WTC11 (cell line): ENCODE data around the gene TCF7. TPM values are rescaled to one million over a fixed set of nuclear protein-coding genes. Genes with fewer than 3 reads are reported as not detected.

Experiments
- ATAC-seq: fragments of 200-7000 bp; cut with Tn5 transposase; 2 replicates; pipeline ENCODE4 v1.10.0; 2021; ENCODE audit warnings: mild to moderate bottlenecking, moderate library complexity
- CTCF ChIA-PET: fragments of 300-600 bp; sonication (Branson Sonifier 250); formaldehyde crosslinking; loops from one replicate; lab custom pipeline; 2021; ENCODE audit warnings: antibody characterized with exemption; lab: Charles Lee
- POLR2A ChIA-PET: fragments of 350-600 bp; sonication (Branson Sonifier 250); formaldehyde crosslinking; loops from one replicate; lab custom pipeline; 2021; ENCODE audit warnings: antibody characterized with exemption; lab: Charles Lee
- DNase-seq: peaks from one replicate; pipeline ENCODE4 v3.0.0; 2021; ENCODE audit warnings: low spot score
- H3K27ac Mint-ChIP-seq: 2 replicates; pipeline ENCODE4 v1.8.0; 2021; ENCODE audit warnings: mixed read lengths
- H3K27me3 Mint-ChIP-seq: 2 replicates; pipeline ENCODE4 v1.8.0; 2021; ENCODE audit warnings: low read depth, mild to moderate bottlenecking, moderate library complexity, mixed read lengths
- H3K36me3 Mint-ChIP-seq: 2 replicates; pipeline ENCODE4 v1.8.0; 2021; ENCODE audit warnings: mixed read lengths
- H3K4me1 Mint-ChIP-seq: 2 replicates; pipeline ENCODE4 v1.8.0; 2022; ENCODE audit warnings: mixed read lengths
- H3K4me3 Mint-ChIP-seq: 2 replicates; pipeline ENCODE4 v1.8.0; 2021; ENCODE audit warnings: mild to moderate bottlenecking, moderate library complexity, mixed read lengths
- H3K9me3 Mint-ChIP-seq: 2 replicates; pipeline ENCODE4 v1.8.0; 2021; ENCODE audit warnings: mixed read lengths
- CBFB ChIP-seq: sonication (generic); formaldehyde crosslinking; IDR thresholded peaks from 2 replicates; pipeline ENCODE4 v1.8.1; 2022; ENCODE audit warnings: mild to moderate bottlenecking, low read depth, missing genetic modification reagents
- ELF4 ChIP-seq: sonication (generic); formaldehyde crosslinking; IDR thresholded peaks from 2 replicates; pipeline ENCODE4 v1.8.1; 2022; ENCODE audit warnings: low read depth, mild to moderate bottlenecking, moderate library complexity, missing genetic modification reagents
- JAZF1 ChIP-seq: fragments of 250-450 bp; sonication (Bioruptor Pico); IDR thresholded peaks from 2 replicates; pipeline ENCODE4 v1.9.0; 2021; ENCODE audit warnings: moderate library complexity, mild to moderate bottlenecking, inconsistent platforms
- JUN ChIP-seq: sonication (generic); formaldehyde crosslinking; IDR thresholded peaks from 2 replicates; pipeline ENCODE4 v1.8.0; 2023; ENCODE audit warnings: mild to moderate bottlenecking, missing genetic modification reagents
- MXD4 ChIP-seq: fragments of 250-450 bp; sonication (Bioruptor Pico); IDR thresholded peaks from 2 replicates; pipeline ENCODE4 v1.8.0; 2021; ENCODE audit warnings: mild to moderate bottlenecking, moderate library complexity, borderline replicate concordance
- MYBL2 ChIP-seq: sonication (generic); formaldehyde crosslinking; IDR thresholded peaks from 2 replicates; pipeline ENCODE4 v1.8.1; 2023; ENCODE audit warnings: mild to moderate bottlenecking, moderate library complexity, missing genetic modification reagents
- NFATC4 ChIP-seq: fragments of 250-450 bp; sonication (Bioruptor Pico); IDR thresholded peaks from 2 replicates; pipeline ENCODE4 v1.9.0; 2021; ENCODE audit warnings: mild to moderate bottlenecking
- NR2C2 ChIP-seq: sonication (generic); formaldehyde crosslinking; IDR thresholded peaks from 2 replicates; pipeline ENCODE4 v1.8.0; 2022; ENCODE audit warnings: mild to moderate bottlenecking, missing genetic modification reagents
- SMAD4 ChIP-seq: sonication (generic); formaldehyde crosslinking; IDR thresholded peaks from 2 replicates; pipeline ENCODE4 v1.8.0; 2022; ENCODE audit warnings: mild to moderate bottlenecking, missing genetic modification reagents
- TEAD1 ChIP-seq: sonication (generic); formaldehyde crosslinking; IDR thresholded peaks from 2 replicates; pipeline ENCODE4 v1.8.0; 2022; ENCODE audit warnings: mild to moderate bottlenecking, missing genetic modification reagents
- ZNF138 ChIP-seq: sonication (generic); formaldehyde crosslinking; conservative IDR thresholded peaks from 2 replicates; pipeline ENCODE4 v1.8.1; 2022; ENCODE audit warnings: mild to moderate bottlenecking, moderate library complexity, missing genetic modification reagents
- ZNF219 ChIP-seq: sonication (generic); formaldehyde crosslinking; IDR thresholded peaks from 2 replicates; pipeline ENCODE4 v1.8.0; 2023; ENCODE audit warnings: missing genetic modification reagents, mild to moderate bottlenecking, borderline replicate concordance
- ZNF263 ChIP-seq: sonication (generic); formaldehyde crosslinking; IDR thresholded peaks from 2 replicates; pipeline ENCODE4 v1.8.1; 2022; ENCODE audit warnings: low read depth, mild to moderate bottlenecking, moderate library complexity, missing genetic modification reagents
- ZNF317 ChIP-seq: sonication (generic); formaldehyde crosslinking; IDR thresholded peaks from 2 replicates; pipeline ENCODE4 v1.8.1; 2023; ENCODE audit warnings: low read depth, mild to moderate bottlenecking, moderate library complexity, missing genetic modification reagents, borderline replicate concordance
- total RNA-seq: library from RNA; stranded (reverse); gene quantifications from 3 replicates; pipeline ENCODE4 v1.2.3, GENCODE V29; 2021
- TF ChIP-seq, protein P1 (sequence below): sonication (generic); formaldehyde crosslinking; conservative IDR thresholded peaks from 2 replicates; pipeline ENCODE4 v1.8.1; 2023; ENCODE audit warnings: mild to moderate bottlenecking, low read depth, missing genetic modification reagents, moderate library complexity
- TF ChIP-seq, protein P2 (sequence below): sonication (generic); formaldehyde crosslinking; IDR thresholded peaks from 2 replicates; pipeline ENCODE4 v1.8.1; 2023; ENCODE audit warnings: mild to moderate bottlenecking, missing genetic modification reagents, moderate library complexity
- TF ChIP-seq, protein P3 (sequence below): sonication (generic); formaldehyde crosslinking; IDR thresholded peaks from 2 replicates; pipeline ENCODE4 v1.8.1; 2022; ENCODE audit warnings: mild to moderate bottlenecking, missing genetic modification reagents, moderate library complexity, borderline replicate concordance
- TF ChIP-seq, protein P4 (sequence below): sonication (generic); formaldehyde crosslinking; IDR thresholded peaks from 2 replicates; pipeline ENCODE4 v1.8.1; 2022; ENCODE audit warnings: mild to moderate bottlenecking, moderate library complexity, missing genetic modification reagents
- TF ChIP-seq, protein P5 (sequence below): fragments of 250-450 bp; sonication (Bioruptor Pico); IDR thresholded peaks from 2 replicates; pipeline ENCODE4 v1.9.0; 2021; ENCODE audit warnings: mild to moderate bottlenecking
- TF ChIP-seq, protein P6 (sequence below): sonication (generic); formaldehyde crosslinking; IDR thresholded peaks from 2 replicates; pipeline ENCODE4 v1.8.0; 2023; ENCODE audit warnings: mild to moderate bottlenecking, missing genetic modification reagents

TCF7 gene
- total RNA-seq, 1 experiment from 2014 or later, result 11.3 TPM

DNA sequence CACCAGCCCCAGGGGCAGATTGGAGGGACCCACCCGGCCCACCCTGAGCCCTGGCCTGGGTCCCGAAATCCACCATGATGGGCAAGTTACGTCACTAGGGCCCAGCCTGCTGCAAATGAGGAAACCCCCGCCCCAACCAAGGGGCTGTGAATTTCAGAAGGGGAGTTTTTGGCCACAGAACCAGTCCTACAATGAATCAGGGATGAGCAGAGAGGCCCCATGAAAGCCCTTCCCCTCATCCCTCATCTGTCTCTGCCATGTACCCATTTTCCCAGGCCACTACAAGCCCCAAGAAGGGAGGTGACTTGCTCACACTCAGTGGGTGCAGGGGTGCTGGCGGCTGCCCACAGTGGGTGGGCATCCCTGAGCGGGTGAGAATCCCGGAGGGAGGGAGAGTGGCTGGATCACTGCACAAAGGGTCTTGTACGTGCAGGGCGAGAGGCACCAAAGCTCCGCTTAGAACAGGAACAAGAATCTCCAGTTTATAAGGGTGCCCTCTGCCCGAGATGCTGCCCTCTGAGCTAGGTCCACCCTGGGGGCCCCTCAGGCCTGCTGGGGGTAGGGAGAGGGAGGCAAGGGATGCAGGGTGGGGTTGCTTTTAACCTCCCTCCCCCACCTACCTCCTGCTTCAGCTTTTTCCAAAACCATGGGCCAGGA, 10.4 kb upstream of the TCF7 start:
- Mint-ChIP-seq H3K27me3 (peaks cover 31% of the 10 kb centered on the region), H3K36me3 (no peaks in the 10 kb centered on the region), H3K4me3 (no peak overlapping the region), H3K27ac (no peak overlapping the region)
- TF ChIP-seq JAZF1 (no peak), MYBL2 (CRISPR knock-in tag) (no peak), TEAD1 (CRISPR knock-in tag) (no peak), NR2C2 (no peak), ELF4 (CRISPR knock-in tag) (no peak), JUN (CRISPR knock-in tag) (no peak), NFATC4 (CRISPR knock-in tag) (no peak)
- TF ChIP-seq, protein P1, sequence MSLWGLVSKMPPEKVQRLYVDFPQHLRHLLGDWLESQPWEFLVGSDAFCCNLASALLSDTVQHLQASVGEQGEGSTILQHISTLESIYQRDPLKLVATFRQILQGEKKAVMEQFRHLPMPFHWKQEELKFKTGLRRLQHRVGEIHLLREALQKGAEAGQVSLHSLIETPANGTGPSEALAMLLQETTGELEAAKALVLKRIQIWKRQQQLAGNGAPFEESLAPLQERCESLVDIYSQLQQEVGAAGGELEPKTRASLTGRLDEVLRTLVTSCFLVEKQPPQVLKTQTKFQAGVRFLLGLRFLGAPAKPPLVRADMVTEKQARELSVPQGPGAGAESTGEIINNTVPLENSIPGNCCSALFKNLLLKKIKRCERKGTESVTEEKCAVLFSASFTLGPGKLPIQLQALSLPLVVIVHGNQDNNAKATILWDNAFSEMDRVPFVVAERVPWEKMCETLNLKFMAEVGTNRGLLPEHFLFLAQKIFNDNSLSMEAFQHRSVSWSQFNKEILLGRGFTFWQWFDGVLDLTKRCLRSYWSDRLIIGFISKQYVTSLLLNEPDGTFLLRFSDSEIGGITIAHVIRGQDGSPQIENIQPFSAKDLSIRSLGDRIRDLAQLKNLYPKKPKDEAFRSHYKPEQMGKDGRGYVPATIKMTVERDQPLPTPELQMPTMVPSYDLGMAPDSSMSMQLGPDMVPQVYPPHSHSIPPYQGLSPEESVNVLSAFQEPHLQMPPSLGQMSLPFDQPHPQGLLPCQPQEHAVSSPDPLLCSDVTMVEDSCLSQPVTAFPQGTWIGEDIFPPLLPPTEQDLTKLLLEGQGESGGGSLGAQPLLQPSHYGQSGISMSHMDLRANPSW, result no peak
- TF ChIP-seq, protein P2, sequence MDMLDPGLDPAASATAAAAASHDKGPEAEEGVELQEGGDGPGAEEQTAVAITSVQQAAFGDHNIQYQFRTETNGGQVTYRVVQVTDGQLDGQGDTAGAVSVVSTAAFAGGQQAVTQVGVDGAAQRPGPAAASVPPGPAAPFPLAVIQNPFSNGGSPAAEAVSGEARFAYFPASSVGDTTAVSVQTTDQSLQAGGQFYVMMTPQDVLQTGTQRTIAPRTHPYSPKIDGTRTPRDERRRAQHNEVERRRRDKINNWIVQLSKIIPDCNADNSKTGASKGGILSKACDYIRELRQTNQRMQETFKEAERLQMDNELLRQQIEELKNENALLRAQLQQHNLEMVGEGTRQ (CRISPR knock-in tag), result no peak
- TF ChIP-seq, protein P3, sequence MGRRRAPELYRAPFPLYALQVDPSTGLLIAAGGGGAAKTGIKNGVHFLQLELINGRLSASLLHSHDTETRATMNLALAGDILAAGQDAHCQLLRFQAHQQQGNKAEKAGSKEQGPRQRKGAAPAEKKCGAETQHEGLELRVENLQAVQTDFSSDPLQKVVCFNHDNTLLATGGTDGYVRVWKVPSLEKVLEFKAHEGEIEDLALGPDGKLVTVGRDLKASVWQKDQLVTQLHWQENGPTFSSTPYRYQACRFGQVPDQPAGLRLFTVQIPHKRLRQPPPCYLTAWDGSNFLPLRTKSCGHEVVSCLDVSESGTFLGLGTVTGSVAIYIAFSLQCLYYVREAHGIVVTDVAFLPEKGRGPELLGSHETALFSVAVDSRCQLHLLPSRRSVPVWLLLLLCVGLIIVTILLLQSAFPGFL, result no peak
- TF ChIP-seq, protein P4, sequence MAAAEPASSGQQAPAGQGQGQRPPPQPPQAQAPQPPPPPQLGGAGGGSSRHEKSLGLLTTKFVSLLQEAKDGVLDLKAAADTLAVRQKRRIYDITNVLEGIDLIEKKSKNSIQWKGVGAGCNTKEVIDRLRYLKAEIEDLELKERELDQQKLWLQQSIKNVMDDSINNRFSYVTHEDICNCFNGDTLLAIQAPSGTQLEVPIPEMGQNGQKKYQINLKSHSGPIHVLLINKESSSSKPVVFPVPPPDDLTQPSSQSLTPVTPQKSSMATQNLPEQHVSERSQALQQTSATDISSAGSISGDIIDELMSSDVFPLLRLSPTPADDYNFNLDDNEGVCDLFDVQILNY (CRISPR knock-in tag), result no peak
- TF ChIP-seq, all 79 proteins: peak for 0
- CTCF ChIA-PET, result no interaction called here
- Mint-ChIP-seq H3K4me1 (peaks cover 34% of the 10 kb centered on the region), H3K9me3 (no peaks in the 10 kb centered on the region)
- ATAC-seq (no peak), DNase-seq (no peak)
- POLR2A ChIA-PET, result no interaction called here

DNA sequence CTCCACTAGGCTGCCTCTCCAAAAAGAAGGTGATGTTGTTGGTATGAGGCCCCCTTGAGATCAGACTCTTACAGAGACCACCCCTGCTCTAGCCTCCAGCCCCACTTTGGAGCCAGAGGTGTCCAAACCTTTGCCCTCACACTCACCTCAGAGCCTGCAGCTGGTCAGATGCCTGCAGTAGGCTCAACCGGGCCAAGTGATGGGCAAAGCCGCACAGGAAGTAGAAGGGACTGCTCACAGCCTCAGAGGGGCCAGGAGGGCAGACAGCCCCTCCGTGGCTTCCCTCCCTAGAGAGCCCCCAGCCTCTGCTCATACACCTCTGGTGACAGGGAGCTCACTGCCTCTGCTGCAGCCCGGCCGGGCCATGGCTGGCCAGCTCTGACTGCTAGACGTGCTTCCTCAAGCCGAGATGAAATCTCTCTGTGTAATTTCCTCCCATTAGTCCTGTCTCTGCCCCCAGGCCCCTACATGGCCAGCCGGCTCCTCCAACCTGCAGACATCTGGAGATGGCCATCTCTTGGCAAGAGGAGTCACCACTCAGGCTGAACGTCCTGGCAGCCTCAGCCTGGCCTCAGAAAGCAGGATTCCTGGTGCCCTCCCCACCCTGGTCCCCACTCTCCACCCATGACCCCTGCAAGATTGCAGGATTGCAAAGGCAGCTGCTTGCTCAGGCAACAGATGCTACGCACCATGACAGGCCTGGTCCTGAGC, 7.3 kb upstream of the TCF7 start:
- no peak overlapping the region for H3K4me3 Mint-ChIP-seq
- peaks cover 24% of the 10 kb centered on the region for H3K27me3 Mint-ChIP-seq
- ChIA-PET CTCF (interaction anchor here (0.6 to 2.7 kb wide), 2 partner anchors 67 to 146 kb away, joined by 3 to 11 read pairs; no protein-coding TSS in a partner anchor), POLR2A (no interaction called here)
- no peaks in the 10 kb centered on the region for H3K9me3 Mint-ChIP-seq
- ATAC-seq (no peak), DNase-seq (no peak)
- no peak overlapping the region for H3K27ac Mint-ChIP-seq
- H3K36me3 Mint-ChIP-seq, result no peaks in the 10 kb centered on the region
- H3K4me1 Mint-ChIP-seq, result peaks cover 13% of the 10 kb centered on the region
- no peak for TF ChIP-seq JUN (CRISPR knock-in tag)
- TF ChIP-seq, protein P5, sequence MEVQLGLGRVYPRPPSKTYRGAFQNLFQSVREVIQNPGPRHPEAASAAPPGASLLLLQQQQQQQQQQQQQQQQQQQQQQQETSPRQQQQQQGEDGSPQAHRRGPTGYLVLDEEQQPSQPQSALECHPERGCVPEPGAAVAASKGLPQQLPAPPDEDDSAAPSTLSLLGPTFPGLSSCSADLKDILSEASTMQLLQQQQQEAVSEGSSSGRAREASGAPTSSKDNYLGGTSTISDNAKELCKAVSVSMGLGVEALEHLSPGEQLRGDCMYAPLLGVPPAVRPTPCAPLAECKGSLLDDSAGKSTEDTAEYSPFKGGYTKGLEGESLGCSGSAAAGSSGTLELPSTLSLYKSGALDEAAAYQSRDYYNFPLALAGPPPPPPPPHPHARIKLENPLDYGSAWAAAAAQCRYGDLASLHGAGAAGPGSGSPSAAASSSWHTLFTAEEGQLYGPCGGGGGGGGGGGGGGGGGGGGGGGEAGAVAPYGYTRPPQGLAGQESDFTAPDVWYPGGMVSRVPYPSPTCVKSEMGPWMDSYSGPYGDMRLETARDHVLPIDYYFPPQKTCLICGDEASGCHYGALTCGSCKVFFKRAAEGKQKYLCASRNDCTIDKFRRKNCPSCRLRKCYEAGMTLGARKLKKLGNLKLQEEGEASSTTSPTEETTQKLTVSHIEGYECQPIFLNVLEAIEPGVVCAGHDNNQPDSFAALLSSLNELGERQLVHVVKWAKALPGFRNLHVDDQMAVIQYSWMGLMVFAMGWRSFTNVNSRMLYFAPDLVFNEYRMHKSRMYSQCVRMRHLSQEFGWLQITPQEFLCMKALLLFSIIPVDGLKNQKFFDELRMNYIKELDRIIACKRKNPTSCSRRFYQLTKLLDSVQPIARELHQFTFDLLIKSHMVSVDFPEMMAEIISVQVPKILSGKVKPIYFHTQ, result no peak
- no peak for TF ChIP-seq CBFB (CRISPR knock-in tag)
- TF ChIP-seq ZNF317, result no peak
- no peak for TF ChIP-seq ZNF263 (CRISPR knock-in tag)
- TF ChIP-seq NR2C2, result no peak
- no peak for TF ChIP-seq ZNF138 (CRISPR knock-in tag)
- no peak for TF ChIP-seq SMAD4
- TF ChIP-seq, protein P6, sequence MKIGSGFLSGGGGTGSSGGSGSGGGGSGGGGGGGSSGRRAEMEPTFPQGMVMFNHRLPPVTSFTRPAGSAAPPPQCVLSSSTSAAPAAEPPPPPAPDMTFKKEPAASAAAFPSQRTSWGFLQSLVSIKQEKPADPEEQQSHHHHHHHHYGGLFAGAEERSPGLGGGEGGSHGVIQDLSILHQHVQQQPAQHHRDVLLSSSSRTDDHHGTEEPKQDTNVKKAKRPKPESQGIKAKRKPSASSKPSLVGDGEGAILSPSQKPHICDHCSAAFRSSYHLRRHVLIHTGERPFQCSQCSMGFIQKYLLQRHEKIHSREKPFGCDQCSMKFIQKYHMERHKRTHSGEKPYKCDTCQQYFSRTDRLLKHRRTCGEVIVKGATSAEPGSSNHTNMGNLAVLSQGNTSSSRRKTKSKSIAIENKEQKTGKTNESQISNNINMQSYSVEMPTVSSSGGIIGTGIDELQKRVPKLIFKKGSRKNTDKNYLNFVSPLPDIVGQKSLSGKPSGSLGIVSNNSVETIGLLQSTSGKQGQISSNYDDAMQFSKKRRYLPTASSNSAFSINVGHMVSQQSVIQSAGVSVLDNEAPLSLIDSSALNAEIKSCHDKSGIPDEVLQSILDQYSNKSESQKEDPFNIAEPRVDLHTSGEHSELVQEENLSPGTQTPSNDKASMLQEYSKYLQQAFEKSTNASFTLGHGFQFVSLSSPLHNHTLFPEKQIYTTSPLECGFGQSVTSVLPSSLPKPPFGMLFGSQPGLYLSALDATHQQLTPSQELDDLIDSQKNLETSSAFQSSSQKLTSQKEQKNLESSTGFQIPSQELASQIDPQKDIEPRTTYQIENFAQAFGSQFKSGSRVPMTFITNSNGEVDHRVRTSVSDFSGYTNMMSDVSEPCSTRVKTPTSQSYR (CRISPR knock-in tag), result no peak
- no peak for TF ChIP-seq MXD4 (CRISPR knock-in tag)
- TF ChIP-seq, protein P2 (CRISPR knock-in tag), result no peak
- no peak for TF ChIP-seq ZNF219
